GM19328 (cell line): ENCODE results near the gene SENP7.
"Not testable (repeated sequence)": the region's sequence is repeated elsewhere in the genome, so short reads cannot be mapped to it uniquely, and the experiment has no call there.

Source experiments
- ATAC-seq: cut with Tn5 transposase; IDR thresholded peaks from one replicate; pipeline ENCODE4 v1.9.1; 2021; ENCODE audit warnings: mild to moderate bottlenecking, moderate library complexity; ENCODE audit not compliant: unreplicated experiment

The SENP7 gene

DNA sequence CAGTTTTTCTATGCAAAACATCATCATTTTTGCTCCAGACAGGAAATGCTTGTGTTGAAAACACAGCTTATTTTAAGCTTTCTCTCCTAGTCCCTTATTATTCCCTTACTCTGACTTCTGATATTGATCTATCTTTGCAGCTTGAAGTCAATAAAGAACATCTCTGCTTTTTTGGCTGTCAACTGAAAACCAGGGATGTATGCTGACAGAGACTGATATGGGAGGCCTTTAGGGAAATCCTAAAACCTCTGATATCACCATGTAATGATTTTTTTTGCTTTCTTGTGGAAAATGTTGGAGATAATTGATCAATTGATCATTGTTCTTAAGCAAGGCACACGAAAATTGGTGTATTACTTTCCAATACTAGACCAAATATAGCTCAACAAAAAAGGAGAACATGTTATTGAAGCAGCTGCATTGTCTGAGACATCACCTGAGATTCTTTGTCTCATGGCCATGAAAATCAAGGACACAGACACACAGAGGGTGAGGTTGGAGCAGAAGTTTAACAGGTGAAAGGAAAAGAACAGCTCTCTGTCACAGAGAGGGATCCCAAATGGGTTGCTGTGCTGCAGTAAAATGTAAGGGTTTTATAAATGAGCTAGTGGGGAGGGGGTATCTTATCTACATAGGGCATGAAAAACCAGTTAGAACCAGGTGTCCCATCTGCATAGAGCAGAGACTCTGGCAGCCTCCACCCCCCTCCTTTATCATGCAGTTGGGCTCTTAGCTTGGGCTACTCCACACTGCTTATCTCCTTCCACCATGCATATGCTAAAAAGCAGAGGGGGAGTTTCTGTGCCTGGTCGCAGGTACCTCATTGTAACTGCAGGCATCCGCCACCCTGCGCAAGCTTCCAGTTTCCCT is 17.0 kb upstream of the SENP7 start:
- ATAC-seq: no peak

DNA sequence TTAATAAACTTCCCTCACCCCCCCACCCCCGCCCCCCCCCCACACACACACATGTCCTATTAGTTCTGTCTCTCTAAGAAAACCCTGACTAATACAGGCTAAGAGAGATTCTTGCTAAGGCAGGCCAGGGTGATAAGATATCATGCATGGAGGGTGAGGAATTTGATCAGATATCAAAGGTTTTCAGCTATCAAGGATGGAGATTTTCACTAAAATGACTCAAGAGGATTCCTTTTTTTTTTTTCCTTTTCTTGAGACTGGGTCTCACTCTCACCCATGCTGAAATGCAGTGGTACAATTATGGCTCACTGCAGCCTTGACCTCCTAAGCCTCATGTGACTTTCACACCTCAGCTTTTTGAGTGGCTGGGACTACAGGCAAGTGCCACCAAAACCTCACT is 14.9 kb upstream of the SENP7 start:
- no peak for ATAC-seq

DNA sequence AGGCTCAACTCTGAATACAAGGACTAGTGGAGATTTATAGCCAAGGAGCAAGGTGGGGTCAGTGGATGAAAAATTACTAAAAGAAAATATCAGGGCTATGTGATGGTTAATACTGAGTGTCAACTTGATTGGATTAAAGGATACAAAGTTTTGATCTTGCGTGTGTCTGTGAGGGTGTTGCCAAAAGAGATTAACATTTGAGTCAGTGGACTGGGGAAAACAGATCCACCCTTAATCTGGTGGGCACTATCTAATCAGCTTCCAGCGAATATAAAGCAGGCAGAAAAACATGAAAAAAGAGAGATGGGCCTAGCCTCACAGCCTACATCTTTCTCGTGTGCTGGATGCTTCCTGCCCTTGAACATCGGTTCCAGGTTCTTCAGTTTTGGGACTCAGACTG is 14.4 kb upstream of the SENP7 start:
- ATAC-seq: no peak

DNA sequence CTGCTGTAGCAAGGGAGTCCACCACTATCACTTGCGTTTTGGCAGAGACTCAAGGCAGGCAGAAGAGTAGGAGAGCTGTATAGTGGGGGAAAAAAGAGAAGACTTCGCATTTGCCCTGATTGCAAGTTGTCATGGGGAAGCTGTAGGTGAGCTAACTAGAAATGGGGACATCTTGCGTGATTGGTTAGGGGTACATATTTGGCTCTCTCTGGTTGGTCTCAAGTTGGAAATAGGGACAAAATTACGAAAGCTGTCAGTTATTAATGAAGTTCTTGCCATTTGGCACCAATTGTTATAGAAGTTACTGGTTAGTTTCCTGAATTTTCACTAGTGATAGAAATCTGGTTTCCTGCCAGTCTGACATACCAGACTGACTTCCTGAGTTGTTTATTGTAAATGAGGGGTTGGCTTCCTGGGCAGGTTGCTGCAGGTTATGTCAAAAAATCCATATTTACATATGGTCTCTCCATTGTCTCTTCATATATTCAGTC is 8.2 kb upstream of the SENP7 start:
- no peak for ATAC-seq

DNA sequence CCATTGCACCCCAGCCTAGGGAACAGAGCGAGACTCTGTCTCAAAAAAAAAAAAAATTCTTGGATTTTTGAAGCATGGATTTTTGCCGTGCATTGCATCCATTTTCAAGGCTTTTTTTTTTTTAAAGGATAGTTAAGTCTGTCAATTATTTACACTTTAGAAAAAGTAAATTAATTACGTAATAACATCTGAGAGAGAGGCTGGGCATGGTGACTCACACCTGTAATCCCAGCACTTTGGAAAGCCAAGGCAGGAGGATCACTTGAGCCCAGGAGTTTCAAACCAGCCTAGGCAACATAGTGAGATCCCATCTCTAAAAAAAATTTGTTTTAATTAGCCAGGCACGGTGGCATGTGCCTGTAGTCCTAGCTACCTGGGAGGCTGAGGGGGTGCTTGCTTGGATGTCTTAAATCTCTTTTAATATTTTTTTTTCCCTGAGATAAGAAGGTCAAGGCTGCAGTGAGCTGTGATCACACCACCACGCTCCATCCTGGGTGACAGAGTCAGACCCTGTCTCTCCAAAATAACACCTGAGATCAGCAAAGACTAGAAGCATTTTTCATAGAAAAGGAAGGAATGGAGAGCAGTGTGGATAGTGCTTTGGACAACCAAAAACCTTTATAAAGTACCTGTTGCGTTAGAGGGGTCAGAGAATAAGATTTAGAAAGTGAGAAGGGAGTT is 6.8 kb upstream of the SENP7 start:
- ATAC-seq: no peak

DNA sequence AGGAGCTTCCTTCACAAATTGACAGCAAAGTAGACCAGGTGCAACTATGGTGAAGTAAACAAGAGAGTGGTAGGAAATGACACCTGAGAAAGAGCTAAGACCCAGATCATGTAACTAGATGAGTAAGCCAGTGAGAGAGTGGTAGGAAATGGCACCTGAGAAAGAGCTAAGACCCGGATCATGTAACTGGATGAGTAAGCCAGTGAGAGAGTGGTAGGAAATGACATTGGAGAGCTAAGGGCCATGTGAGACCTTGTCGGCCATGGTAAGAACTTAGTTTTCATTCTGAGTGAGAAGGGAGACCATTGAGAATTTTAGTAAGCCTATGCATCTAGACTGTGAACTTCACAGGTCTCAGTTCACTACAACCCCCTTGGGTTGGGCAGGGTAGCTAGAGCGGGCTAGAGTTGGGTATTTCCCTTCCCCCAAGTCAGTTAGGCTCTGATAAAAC is 5.4 kb upstream of the SENP7 start:
- ATAC-seq: peak; percentile 96

DNA sequence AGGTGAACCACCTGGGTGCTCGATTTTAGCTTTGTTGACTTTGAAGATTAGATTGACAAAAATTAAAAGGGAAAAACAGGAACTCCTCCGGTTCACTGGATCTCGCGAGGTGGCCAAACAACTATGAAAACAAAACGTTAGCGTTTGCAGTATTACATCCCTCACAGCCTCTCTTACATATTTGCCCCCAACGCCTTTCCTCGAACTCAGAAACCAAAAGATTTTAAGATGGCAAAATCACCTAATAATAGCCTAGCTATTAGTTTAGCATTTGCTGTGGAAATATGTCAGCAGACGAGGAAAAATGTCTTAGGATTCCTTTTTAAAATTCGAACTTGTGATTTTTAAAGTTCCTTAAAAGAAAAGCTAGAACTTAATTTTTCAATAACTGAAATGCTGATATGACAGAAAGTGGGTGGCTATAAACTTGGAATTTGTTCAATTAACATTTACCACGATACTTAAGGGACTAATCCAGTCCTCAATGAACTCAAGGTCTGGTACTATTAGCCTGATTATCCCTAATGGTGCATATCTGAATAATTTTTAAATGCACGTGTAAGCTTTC is 491 bp upstream of the SENP7 start:
- peak; percentile 36 for ATAC-seq

DNA sequence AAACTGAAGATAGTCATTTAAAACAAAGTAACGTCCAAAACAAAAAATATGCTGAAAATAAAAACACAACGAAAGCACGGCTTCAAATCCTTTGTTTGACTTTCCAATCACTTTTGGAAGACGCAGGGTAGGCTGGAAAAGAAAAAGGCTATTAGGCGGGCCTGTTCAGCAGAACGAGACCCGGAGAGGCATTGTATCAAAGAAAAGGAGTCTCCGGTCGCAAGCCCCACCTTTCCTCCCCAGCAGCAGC is 691 bp downstream of the SENP7 start:
- ATAC-seq: peak; percentile 34

DNA sequence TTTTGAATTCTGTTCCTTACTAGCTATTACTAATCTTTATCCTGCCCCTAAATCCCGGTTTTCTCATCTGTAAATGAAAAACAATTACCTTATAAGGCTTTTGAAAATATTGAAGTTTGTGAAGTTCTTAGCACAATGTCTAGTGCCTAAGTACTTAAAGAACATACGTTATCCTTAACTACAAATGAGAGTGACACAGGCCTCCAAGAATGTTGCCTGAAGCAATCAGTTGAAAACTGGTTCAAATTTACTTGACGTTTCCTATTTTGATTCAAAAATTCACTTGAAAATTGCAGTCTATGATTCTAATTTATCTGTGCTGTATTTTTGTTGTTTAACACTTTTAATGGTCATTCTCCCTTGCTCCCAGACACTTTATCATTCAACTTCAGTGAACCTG is 3.2 kb downstream of the SENP7 start:
- ATAC-seq: no peak

DNA sequence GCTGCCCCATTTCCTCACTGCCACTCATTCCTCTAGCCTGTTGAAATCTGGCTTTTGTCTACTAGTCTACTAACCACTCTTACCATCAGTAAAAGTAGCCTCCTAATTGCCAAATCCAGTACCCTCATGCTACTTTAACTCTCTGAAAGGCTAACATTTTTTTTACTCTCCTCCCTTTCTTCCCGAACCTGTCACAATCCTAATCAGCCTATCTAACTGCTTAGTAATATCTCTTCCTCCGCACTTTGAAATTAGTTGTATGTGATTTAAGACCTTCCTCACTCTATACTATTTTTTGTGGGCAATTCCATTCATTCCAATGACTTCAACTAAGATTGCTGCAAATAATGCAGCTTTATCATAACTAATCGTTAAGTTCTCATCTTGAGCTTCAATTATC is 3.7 kb downstream of the SENP7 start:
- ATAC-seq: no peak

DNA sequence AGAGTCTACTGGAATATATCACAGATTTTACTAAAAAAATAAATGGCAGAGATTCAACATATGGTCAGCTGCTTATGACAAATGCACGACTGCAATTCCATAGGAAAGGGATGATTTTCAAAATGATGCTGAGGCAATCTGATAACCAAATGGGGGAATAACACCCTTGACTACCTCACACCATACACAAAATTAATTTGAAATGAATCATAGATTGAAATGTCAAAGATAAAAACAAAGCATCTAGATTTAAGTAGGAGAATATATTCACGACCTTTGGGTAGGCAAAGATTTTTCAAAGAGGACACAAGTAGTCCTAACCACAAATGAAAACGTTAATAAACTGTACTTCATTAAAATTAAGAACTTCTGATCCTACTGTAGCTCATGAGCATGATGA is 11.2 kb downstream of the SENP7 start:
- ATAC-seq: no peak

DNA sequence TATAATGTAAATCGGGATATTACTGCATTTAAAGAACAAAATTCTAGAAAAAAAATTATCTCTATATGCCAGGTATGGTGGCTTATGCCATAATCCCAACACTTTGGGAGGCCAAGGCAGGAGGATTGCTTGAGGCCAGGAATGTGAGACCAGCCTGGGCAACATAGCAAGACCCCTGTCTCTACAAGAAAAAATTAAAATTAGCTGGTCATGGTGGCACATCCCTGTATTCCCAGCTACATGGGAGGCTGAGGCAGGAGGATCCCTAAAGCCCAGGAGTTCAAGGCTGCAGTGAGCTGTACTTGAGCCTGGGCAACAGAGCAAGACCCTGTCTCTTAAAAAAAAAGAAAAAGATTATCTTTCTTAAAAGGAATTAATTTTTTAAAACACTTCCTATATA is 12.8 kb downstream of the SENP7 start:
- no peak for ATAC-seq

DNA sequence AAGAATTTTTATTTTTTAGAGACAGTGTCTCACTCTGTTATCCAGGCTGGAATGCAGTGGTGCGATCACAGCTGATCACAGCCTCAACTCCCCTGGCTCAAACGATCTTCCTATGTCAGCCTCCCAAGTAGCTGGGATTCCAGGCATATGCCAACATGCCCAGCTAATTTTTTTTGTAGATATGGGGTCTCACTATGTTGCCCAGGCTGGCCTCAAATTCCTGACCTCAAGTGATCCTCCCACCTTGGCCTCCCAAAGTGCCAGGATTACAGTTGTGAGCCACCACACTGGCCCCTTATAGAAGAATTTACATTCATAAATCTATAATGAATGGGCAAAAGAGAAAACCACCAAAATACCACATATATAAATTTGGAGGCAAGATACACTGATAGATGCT is 15.2 kb downstream of the SENP7 start:
- no peak for ATAC-seq

DNA sequence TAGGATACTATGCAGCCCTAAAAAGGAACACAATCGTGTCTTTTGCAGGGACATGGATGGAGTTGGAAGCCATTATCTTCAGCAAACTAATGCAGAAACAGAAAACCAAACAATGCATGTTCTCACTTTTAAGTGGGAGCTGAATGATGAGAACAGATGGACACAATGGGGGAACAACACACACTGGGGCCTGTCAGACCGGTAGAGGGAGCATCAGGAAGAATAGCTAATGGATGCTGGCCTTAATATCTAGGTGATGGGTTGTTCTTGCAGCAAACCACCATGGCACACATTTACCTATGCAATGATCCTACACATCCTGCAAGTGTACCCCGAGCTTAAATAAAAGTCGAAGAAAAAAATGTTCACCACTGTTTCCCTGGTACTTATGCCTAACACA is 17.5 kb downstream of the SENP7 start:
- ATAC-seq: no peak

DNA sequence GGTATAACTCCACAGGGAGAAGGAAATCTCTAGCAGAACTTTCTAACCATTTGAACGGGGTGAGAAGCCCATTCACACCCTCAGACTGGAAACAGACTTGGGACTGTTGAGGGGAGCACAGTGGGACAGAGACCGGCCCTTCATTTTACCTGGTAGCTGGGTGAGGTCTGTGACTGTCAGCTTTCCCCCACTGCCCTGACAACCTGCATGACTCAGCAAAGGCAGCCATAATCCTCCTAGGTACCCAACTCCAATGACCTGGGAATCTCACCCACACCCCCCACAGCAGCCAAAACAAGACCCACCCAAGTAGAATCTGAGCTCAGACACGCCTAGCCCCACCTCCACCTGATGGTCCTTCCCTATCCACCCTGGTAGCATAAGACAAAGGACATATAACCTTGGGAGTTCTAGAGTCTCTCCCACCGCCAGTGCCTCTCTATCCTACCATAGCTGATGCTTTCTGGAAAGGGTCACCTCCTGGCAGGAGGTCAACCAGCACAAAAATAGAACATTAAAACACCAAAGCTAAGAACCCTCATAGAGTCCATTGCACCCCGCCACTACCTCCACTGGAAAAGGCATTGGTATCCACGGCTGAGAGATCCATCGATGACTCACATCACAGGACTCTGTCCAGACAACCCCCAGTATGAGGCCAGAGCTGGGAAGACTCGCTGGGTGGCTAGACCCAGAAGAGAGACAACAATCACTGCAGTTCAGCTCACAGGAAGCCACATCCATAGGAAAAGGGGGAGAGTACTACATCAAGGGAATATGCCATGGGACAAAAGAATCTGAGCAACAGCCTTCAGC is 28.0 kb downstream of the SENP7 start:
- no peak for ATAC-seq

DNA sequence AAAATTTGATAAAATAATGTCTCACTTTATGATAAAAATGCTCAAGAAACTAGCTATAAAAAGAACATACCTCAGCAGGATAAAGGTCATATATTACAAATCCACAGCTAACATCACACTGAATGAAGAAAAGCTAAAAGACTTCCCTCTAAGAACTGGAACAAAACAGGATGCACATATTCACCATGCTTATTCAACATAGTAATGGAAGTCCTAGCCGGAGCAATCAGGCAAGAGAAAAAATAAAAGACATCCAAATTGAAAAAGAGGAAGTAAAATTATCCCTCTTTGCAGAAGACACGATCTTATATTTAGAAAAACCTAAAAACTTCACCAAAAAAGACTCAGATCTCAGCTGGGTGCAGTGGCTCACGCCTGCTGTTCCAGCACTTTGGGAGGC is 34.0 kb downstream of the SENP7 start:
- ATAC-seq: no peak

DNA sequence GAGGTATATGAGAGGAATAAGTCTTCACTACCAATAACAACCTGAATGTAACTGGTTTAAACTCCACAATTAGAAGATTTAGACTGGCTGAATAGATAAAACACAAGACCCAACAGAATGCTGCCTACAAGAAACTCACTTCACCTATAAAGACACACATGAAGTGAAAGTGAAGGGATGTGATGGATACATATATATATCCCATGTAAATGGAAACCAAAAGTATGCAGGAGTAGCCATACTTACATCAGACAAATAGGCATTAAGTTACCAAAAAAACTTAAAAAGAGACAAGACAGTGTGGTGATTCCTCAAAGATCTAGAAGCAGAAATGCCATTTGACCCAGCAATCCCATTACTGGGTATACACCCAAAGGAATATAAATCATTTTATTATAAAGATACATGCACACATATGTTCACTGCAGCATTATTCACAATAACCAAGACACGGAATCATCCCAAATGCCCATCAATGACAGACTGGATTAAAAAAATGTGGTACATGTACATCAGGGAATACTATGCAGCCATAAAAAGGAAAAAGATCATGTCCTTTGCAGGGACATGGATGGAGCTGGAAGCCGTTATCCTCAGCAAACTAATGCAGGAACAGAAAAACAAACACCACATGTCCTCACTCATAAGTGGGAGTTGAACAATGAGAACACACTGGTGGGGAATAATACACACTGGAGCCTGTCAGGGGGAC is 38.0 kb downstream of the SENP7 start:
- ATAC-seq: not testable (repeated sequence)

DNA sequence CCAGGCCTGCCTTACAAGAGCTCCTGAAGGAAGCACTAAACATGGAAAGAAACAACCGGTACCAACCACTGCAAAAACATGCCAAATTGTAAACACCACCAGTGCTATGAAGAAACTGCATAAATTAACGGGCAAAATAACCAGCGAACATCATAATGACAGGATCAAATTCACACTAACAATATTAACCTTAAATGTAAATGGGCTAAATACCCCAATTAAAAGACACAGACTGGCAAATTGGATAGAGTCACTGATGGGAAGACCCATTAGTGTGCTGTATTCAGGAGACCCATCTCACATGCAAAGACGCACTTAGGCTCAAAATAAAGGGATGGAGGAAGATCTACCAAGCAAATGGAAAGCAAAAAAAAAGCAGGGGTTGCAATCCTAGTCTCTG is 44.3 kb downstream of the SENP7 start:
- not testable (repeated sequence) for ATAC-seq

DNA sequence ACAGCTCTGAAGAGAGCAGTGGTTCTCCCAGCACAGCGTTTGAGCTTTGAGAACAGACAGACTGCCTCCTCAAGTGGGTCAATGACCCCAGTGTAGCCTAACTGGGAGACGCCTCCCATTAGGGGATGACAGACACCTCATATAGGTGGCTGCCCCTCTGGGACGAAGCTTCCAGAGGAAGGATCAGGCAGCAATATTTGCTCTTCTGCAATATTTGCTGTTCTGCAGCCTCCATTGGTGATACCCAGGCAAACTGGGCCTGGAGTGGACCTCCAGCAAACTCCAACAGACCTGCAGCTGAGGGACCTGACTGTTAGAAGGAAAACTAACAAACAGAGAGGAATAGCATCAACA is 45.7 kb downstream of the SENP7 start:
- ATAC-seq: not testable (repeated sequence)

DNA sequence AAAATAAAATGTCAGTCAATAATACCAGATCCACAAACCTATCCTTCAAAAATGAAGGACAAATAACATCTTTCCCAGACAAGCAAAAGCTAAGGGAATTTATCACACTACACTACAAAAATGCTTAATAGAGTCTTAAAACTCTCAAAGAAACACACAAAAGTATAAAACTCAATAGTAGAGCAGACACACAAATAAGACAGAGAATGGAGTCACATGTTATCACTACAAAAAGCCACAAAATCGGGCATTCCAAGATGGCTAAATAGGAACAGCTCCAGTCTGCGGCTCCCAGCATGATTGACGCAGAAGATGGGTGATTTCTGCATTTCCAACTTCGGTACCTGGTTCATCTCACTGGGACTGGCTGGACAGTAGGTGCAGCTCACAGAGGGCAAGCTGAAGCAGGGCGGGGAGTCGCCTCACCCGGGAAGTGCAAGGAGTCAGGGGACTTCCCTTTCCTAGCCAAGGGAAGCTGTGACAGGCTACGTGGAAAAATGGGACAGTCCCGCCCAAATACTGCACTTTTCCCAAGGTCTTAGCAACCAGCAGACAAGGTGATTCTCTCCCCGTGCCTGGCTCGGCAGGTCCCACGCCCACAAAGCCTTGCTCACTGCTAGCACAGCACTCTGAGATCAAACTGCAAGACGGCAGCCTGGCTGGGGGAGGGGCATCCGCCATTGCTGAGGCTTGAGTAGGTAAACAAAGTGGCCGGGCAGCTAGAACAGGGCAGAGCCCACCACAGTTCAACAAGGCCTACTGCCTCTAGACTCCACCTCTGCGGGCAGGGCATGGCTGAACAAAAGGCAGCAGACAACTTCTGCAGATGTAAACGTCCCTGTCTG is 46.3 kb downstream of the SENP7 start:
- ATAC-seq: no peak
